Measurements from ENCODE around the gene STOML3. TPM values are rescaled to one million over a fixed set of nuclear protein-coding genes. Genes with fewer than 3 reads are reported as not detected.
"Not testable (repeated sequence)": the region's sequence is repeated elsewhere in the genome, so short reads cannot be mapped to it uniquely, and the experiment has no call there.

STOML3 gene
- total RNA-seq, 1 donor from 2014 or later = not detected

- no peaks in the 10 kb centered on the region for H3K4me1 Mint-ChIP-seq
- DNase-seq (no peak), ATAC-seq (ENCODE audit: low read depth) (peak; percentile 31)
- intact Hi-C loops (cut with micrococcal nuclease) = no loop called here
- CTCF ChIA-PET = interaction anchor here (1.3 kb wide), 1 partner anchor 15 kb away, joined by 5 read pairs; no protein-coding TSS in a partner anchor
- no peaks in the 10 kb centered on the region for H3K27me3 Mint-ChIP-seq
- no peak overlapping the region for H3K4me3 Mint-ChIP-seq
- no peak for TF ChIP-seq CTCF (IDR thresholded peaks at IDR 0.05)
- H3K36me3 Mint-ChIP-seq (ENCODE audit: low read depth) = peaks cover 78% of the 10 kb centered on the region
- H3K9me3 Mint-ChIP-seq = no peaks in the 10 kb centered on the region
- POLR2A ChIA-PET = no interaction called here
- H3K27ac Mint-ChIP-seq = no peak overlapping the region
These were observed 26.2 kb upstream of the STOML3 start for GRCh38 chr13:39016787-39017186.

DNA sequence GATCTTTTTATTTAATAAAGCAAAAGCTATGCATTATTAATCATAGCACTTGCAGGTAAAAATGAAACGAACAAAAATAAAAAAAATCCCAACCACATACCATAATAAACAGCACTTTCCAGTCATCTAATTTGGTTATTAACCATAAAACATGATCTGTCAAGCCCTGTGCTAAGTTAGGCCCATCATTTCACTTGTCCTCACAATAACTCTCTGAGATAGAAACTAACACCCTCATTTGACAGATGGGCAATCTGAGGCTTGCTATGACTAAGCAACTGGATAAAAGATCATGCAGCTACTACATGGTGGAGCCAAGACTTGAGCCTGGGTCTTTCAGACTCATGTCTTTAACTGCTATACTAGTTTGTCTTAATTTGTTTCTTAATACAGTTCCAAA lies 25.5 kb upstream of the STOML3 start:
- no peak for TF ChIP-seq CTCF (IDR thresholded peaks at IDR 0.05)
- CTCF ChIA-PET = no interaction called here

GRCh38 chr13:39013462-39013861 lies 22.8 kb upstream of the STOML3 start:
- Mint-ChIP-seq H3K4me1 (no peaks in the 10 kb centered on the region), H3K27me3 (no peaks in the 10 kb centered on the region), H3K4me3 (no peak overlapping the region), H3K36me3 (ENCODE audit: low read depth) (peaks cover 81% of the 10 kb centered on the region), H3K27ac (no peak overlapping the region), H3K9me3 (no peaks in the 10 kb centered on the region)
- DNase-seq (no peak), ATAC-seq (ENCODE audit: low read depth) (no peak)
- TF ChIP-seq CTCF (IDR thresholded peaks at IDR 0.05) = no peak
- ChIA-PET CTCF (no interaction called here), POLR2A (no interaction called here)
- intact Hi-C loops (cut with micrococcal nuclease) = no loop called here

More for the DNA sequence above, 25.5 kb upstream of the STOML3 start:
- peaks cover 78% of the 10 kb centered on the region for H3K36me3 Mint-ChIP-seq (ENCODE audit: low read depth)
- no peak overlapping the region for H3K4me3 Mint-ChIP-seq
- H3K9me3 Mint-ChIP-seq = no peaks in the 10 kb centered on the region
- POLR2A ChIA-PET = no interaction called here
- H3K4me1 Mint-ChIP-seq = no peaks in the 10 kb centered on the region
- no peaks in the 10 kb centered on the region for H3K27me3 Mint-ChIP-seq
- no peak overlapping the region for H3K27ac Mint-ChIP-seq
- intact Hi-C loops (cut with micrococcal nuclease) = no loop called here
- no peak for ATAC-seq (ENCODE audit: low read depth)
- DNase-seq = no peak

DNA sequence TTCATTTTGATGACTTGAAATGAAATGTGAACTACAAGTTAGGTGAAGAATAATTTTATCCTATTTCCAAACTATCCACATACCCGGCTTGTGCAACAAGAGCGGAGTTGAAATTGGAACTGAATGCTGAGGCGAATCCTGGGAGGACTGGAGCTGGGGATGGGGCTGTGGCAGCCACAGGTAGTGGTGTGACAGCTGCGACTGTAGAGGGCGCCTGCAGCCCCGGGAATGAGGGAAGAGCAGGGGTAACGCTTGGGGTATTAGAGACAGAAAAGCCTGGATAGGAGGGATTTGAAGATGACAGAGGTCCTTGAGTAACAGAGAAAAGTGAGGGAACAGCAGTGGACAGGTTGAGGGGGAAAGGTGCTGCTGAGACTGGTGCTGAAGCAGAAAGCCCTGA lies 22.0 kb upstream of the STOML3 start:
- no peak for DNase-seq
- POLR2A ChIA-PET = no interaction called here
- H3K4me1 Mint-ChIP-seq = no peaks in the 10 kb centered on the region

GRCh38 chr13:39006371-39007111 lies 15.9 kb upstream of the STOML3 start:
- H3K4me3 Mint-ChIP-seq; H3K9me3 Mint-ChIP-seq; CTCF ChIA-PET; H3K4me1 Mint-ChIP-seq; DNase-seq; intact Hi-C loops (cut with micrococcal nuclease); H3K27ac Mint-ChIP-seq; ATAC-seq (ENCODE audit: low read depth); POLR2A ChIA-PET; H3K27me3 Mint-ChIP-seq: not testable (repeated sequence)
- H3K36me3 Mint-ChIP-seq (ENCODE audit: low read depth) = peaks cover 32% of the 10 kb centered on the region

More for the DNA sequence above, 22.0 kb upstream of the STOML3 start:
- intact Hi-C loops (cut with micrococcal nuclease) = no loop called here
- Mint-ChIP-seq H3K27ac (no peak overlapping the region), H3K4me3 (no peak overlapping the region), H3K36me3 (ENCODE audit: low read depth) (peaks cover 83% of the 10 kb centered on the region), H3K9me3 (no peaks in the 10 kb centered on the region), H3K27me3 (no peaks in the 10 kb centered on the region)
- ATAC-seq (ENCODE audit: low read depth) = no peak
- TF ChIP-seq CTCF (IDR thresholded peaks at IDR 0.05) = no peak
- CTCF ChIA-PET = no interaction called here

DNA sequence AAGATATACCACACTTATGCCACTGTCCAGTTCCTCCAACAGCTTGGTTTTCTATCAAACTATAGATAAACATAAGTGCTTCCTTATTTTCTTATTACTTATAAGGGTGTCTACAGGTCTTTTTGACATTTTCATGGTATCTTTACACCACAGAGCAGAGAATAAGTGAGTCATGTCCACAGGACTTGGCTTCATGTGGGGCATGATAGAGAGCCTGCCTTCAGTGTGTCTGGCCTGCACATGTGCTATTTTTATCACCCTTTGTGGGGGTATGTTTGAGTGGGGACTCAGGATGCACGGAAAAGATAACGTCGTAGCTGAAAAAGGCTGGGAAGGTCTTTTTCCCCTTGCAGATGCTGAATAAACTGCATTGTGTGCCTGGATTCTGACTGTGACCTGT lies 8.1 kb upstream of the STOML3 start:
- intact Hi-C loops (cut with micrococcal nuclease) = no loop called here
- TF ChIP-seq CTCF (IDR thresholded peaks at IDR 0.05) = no peak
- H3K9me3 Mint-ChIP-seq = no peaks in the 10 kb centered on the region
- H3K4me1 Mint-ChIP-seq = no peaks in the 10 kb centered on the region
- H3K36me3 Mint-ChIP-seq (ENCODE audit: low read depth) = no peaks in the 10 kb centered on the region
- no peak for ATAC-seq (ENCODE audit: low read depth)
- ChIA-PET POLR2A (no interaction called here), CTCF (no interaction called here)
- DNase-seq = no peak
- no peaks in the 10 kb centered on the region for H3K27me3 Mint-ChIP-seq
- no peak overlapping the region for H3K27ac Mint-ChIP-seq
- no peak overlapping the region for H3K4me3 Mint-ChIP-seq

All from activated B cell treated with CpG ODN at 0.5 μM for 24 hours (primary cell).